Activated CD4-positive, alpha-beta T cell treated with anti-CD3 and anti-CD28 coated beads for 48 hours (primary cell): ENCODE data around the gene SEMA5A.

ENCODE experiments used
- DNase-seq: peaks from one replicate; pipeline ENCODE4 v3.0.0-alpha.2; 2020

The SEMA5A gene

GRCh38 chr5:9040475-9040874 lies 505.4 kb downstream of the SEMA5A start:
- no peak for DNase-seq

GRCh38 chr5:9037048-9037447 lies 508.8 kb downstream of the SEMA5A start:
- no peak for DNase-seq

GRCh38 chr5:9035346-9035745 lies 510.5 kb downstream of the SEMA5A start:
- DNase-seq, result no peak

GRCh38 chr5:9034649-9035048 lies 511.2 kb downstream of the SEMA5A start:
- no peak for DNase-seq

GRCh38 chr5:9033524-9033923 lies 512.4 kb downstream of the SEMA5A start:
- DNase-seq, result no peak

GRCh38 chr5:9025942-9026341 lies 519.9 kb downstream of the SEMA5A start:
- no peak for DNase-seq

- DNase-seq, result no peak
These were observed 524.9 kb downstream of the SEMA5A start for GRCh38 chr5:9020996-9021395.

- DNase-seq, result no peak
These were observed 530.0 kb downstream of the SEMA5A start for GRCh38 chr5:9015937-9016270.

GRCh38 chr5:9015260-9015936 lies 530.5 kb downstream of the SEMA5A start:
- DNase-seq, result no peak

- no peak for DNase-seq
These were observed 532.7 kb downstream of the SEMA5A start for GRCh38 chr5:9013147-9013546.

GRCh38 chr5:9009931-9010651 lies 535.8 kb downstream of the SEMA5A start:
- DNase-seq, result no peak

GRCh38 chr5:8997542-8998070 lies 548.3 kb downstream of the SEMA5A start:
- no peak for DNase-seq

GRCh38 chr5:8993031-8993430 lies 552.8 kb downstream of the SEMA5A start:
- DNase-seq, result no peak
